GM12891 (cell line): ENCODE data around the gene CNTNAP5.

Experiments
- DNase-seq: peaks from one replicate; pipeline ENCODE4 v3.0.0; 2011; ENCODE audit warnings: low spot score; ENCODE audit not compliant: insufficient read length
- FAIRE-seq: peaks from 2 replicates; lab custom pipeline; 2011; peaks lifted over from hg19 to GRCh38; lab: Jason Lieb, UNC
- PAX5 ChIP-seq: IDR thresholded peaks from 2 replicates; pipeline ENCODE4 v1.6.1; 2011; ENCODE audit warnings: low read length, moderate library complexity, mild to moderate bottlenecking; ENCODE audit not compliant: insufficient read depth, severe bottlenecking
- POLR2A ChIP-seq: IDR thresholded peaks from 2 replicates; pipeline ENCODE4 v1.6.1; 2011; ENCODE audit warnings: low read depth, low read length, control low read depth
- POLR2AphosphoS5 ChIP-seq: IDR thresholded peaks from 2 replicates; pipeline ENCODE4 v1.6.1; 2011; ENCODE audit warnings: low read depth, low read length, control low read depth
- POU2F2 ChIP-seq: IDR thresholded peaks from 2 replicates; pipeline ENCODE4 v1.6.1; 2011; ENCODE audit warnings: low read depth, mild to moderate bottlenecking, control low read depth, low read length, moderate library complexity
- SPI1 ChIP-seq: IDR thresholded peaks from 2 replicates; pipeline ENCODE4 v1.6.1; 2011; ENCODE audit warnings: low read depth, low read length, control low read depth
- TAF1 ChIP-seq: IDR thresholded peaks from 2 replicates; pipeline ENCODE4 v1.6.1; 2011; ENCODE audit warnings: low read depth, low read length, control low read depth

Gene CNTNAP5

DNA sequence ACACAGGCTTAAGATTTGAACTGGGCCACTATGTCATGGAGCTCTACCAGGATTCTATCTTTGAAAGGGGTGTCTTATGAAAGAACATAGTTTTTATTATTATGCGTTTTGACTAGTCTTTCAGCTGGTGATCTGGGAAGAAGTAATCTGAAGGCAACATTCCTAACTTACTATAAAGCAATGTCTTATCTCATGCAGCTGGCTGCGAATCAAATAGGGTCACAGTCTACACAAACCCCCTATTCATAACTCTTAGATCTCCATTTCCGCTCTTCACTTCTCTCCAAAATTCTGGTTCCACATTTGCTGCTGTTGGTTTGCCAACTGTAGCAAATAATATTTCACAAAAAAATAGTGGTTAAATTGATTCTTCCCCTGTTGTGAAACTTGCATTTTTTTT, 813.3 kb downstream of the CNTNAP5 start:
- DNase-seq (no peak), FAIRE-seq (no peak)
- no peak for TF ChIP-seq TAF1
- TF ChIP-seq PAX5: no peak
- TF ChIP-seq POU2F2: no peak
- TF ChIP-seq SPI1: no peak

DNA sequence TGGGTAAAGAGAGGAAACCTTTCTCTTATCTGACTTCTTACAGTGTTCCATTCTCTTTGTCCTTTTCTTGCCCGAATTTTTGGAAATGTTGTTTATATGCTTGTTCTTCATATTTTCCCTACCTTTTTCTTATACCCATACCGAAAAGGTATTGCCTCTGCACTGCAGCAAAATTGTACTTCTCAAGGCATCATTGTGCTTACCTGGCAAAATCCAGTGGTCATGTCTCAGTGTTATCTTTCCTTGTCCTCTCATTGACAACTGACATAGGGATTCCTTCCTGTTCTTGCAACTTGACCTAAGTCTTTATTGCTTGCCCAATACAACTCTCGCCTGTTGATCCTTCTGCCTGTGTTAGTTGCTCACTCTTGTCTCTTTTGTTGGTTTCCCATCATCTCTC, 842.2 kb downstream of the CNTNAP5 start:
- no peak for FAIRE-seq

DNA sequence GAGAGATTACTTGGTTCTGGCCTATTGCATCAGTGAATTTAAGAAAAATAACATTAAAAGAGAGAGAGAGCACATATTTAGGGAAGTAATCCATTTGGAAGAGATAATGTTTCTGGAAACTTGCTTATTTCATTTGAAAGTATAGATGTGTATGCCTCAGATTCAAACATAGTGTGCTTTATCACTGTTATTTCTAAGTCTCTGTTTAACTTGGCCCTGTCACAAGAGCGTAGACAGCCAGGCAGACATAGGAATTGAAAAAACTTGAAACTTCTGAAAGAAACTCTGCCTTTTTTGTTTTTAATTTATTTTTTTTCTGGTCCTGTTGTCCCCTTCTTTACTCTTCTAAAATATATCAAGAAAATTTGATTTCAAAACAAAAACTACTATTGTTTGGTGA, 849.1 kb downstream of the CNTNAP5 start:
- no peak for FAIRE-seq
- DNase-seq: no peak
- TF ChIP-seq POLR2A (no peak), PAX5 (no peak), TAF1 (no peak), POU2F2 (no peak), POLR2AphosphoS5 (no peak), SPI1 (no peak)

More for the DNA sequence above, 842.2 kb downstream of the CNTNAP5 start:
- no peak for DNase-seq
- TF ChIP-seq POU2F2: no peak
- no peak for TF ChIP-seq TAF1
- no peak for TF ChIP-seq SPI1
- no peak for TF ChIP-seq POLR2A
- no peak for TF ChIP-seq POLR2AphosphoS5
- no peak for TF ChIP-seq PAX5

DNA sequence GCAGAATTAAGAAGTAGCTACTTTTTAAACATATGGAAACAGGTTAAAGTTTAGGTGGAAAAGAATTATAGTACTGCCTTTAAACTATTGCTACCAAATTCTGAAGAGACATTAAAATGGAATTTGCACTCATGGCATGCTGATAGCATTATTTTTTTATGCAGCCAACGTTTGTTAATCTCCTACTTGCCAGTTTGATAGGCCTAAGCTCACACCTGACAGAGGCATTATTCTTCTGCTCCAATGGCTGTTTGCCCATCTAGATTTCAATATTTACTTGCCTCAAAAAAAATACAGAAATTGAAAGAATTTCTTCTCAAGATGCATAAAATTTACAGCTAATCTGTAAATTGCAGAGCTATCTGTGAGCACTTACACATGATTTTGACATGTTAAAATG, 849.6 kb downstream of the CNTNAP5 start:
- no peak for DNase-seq
- TF ChIP-seq POLR2AphosphoS5 (no peak), TAF1 (no peak), POU2F2 (no peak), POLR2A (no peak)
- FAIRE-seq: no peak

DNA sequence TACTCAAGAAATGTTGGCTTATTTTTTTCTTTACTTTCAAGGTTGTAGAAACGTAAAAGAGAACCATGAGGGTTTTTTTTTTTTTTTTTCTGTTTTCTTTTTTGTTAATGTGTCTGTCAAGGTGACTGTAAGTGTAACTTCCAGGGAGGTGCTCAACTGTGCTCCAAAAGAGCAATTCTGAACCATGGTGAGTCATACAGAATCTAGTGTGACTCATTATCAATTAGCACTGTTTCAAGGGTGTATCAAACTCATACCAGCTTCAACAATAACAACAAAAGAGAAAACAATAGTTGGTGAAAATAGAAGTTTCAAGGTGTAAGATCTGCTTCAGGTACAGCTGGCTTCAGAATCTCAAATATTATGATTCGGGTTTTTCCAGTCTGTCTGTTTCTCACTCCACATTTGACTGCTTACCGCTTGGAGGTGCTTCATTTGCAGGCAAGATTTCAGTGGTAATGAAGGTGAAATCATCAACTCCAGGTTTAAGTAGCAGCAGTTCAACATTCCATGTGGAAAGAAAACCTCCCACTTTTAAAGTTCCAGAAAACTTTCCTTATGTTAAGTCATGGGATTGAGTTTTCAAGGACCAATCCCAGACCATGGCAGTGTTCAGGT, 850.6 kb downstream of the CNTNAP5 start:
- no peak for FAIRE-seq
- DNase-seq: no peak
- TF ChIP-seq POLR2AphosphoS5 (no peak), POLR2A (no peak), SPI1 (no peak), PAX5 (no peak), TAF1 (no peak), POU2F2 (no peak)

DNA sequence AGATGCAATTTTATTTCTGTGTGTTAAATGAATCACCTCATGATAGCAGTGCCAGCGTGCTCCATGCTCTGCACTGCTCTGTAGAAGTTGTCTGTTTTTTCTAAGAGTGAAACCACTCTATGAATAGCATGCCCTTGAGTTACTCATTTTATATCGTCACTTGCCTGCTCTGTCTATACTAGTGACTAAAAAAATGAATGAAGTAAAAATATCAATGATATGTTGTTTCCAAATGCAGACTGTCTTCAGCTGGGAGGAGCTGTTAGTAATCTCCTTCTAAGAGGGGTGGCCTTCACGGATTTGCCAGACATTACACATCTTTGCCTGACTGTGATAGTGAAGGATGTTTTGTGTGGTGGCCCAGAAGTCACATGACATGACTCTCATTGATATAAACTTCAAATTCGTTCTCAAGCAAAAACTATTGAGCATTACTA, 852.1 kb downstream of the CNTNAP5 start:
- no peak for DNase-seq
- TF ChIP-seq POU2F2 (no peak), TAF1 (no peak), POLR2A (no peak), PAX5 (no peak), SPI1 (no peak)
- FAIRE-seq: no peak

DNA sequence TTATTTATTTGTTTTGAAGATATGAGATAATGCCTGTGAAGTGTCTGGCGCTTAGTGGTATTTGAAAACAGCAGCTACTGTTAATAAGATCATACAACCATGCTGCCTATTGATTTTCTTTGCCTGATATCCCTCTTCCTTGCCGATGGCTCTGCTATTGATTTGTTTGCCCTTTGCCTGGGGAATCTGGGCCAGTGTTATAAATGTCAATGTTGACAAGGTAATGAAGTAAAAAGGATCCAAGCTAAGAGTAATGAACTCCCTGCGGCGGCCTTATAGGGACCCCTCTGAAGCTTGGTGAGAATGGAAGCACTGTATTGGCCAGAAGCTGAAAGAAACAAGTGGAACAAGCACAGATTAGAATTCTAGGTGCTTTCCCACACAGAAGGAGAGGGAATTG, 854.6 kb downstream of the CNTNAP5 start:
- FAIRE-seq (no peak), DNase-seq (no peak)
- TF ChIP-seq POLR2A (no peak), PAX5 (no peak), TAF1 (no peak), POLR2AphosphoS5 (no peak), SPI1 (no peak), POU2F2 (no peak)

DNA sequence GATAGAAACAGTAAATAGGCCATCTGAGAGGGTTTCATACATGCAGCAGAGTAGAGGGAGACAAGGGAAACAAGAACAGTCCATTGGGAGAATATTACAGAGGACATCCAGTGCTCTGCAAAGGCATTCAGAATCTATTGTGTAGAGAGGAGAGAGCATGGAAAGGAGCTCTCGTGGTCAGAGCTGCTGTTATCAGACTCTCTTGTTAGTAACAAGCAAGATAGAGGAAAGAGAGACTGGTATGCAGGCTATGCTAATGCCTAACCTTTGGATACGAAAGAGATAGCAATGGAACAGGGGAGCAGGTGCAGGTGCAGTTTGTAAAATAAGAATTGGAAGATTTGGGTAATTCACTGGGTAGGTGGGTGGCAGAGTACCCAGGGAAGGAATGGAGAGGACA, 855.9 kb downstream of the CNTNAP5 start:
- DNase-seq: no peak
- FAIRE-seq: no peak
- TF ChIP-seq TAF1 (no peak), POLR2AphosphoS5 (no peak)

DNA sequence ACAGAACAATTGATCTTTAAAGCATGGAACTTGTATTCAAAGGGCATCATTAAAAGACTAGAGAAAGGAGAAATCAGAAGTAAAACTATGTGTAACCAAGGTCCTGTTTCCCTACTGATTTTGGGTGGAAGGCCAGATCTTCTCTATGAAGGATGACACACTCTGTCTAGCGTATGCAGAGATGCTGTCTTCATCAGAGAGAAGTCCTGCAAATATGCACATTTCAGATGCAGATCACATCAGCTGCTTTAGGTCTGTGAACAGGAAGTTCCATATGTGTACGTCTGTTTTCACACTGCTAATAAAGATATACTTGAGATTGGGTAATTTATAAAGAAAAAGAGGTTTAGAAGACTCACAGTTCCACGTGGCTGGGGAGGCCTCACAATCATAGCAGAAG, 857.3 kb downstream of the CNTNAP5 start:
- no peak for DNase-seq
- TF ChIP-seq PAX5 (no peak), SPI1 (no peak), TAF1 (no peak), POU2F2 (no peak), POLR2A (no peak), POLR2AphosphoS5 (no peak)
- FAIRE-seq: no peak

DNA sequence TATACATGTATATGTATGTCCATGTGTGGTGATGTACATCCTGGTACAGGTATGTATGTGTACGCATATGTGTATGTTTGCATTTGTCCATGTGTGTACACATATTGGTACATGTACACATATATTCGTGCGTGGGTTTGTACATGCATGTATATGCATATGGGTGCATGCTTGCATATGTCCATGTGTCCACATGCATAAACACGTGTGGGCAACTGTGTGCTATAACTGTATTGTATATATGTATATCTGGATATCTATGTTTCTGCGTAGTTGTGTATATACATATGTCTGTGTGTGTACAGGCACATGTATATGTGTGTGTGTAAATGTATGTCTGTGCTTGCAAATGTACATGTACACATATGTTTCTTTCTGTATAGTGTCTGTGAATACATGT, 858.5 kb downstream of the CNTNAP5 start:
- DNase-seq (no peak), FAIRE-seq (no peak)
- TF ChIP-seq SPI1 (no peak), PAX5 (no peak), POLR2A (no peak), POU2F2 (no peak), POLR2AphosphoS5 (no peak), TAF1 (no peak)

DNA sequence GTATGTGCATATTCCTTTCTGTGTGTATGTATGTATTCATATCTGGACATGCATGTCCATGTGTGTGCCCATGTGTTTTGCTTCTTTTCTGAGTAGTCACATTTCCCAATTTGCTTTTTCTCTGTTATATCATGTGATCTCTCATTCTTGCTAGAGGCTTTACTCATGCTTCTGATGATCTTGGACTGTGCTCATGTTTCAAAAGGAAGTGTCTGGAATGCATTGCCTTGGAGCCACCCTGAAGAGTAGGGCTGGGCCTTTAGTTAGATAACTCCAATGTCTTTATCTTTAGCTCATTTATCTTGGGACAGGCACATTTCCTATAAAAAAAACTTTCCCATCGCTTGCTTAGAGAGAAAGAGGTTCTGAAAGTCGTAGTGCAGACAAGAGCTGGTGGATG, 859.2 kb downstream of the CNTNAP5 start:
- no peak for DNase-seq
- FAIRE-seq: no peak
- TF ChIP-seq POU2F2 (no peak), PAX5 (no peak), SPI1 (no peak), POLR2AphosphoS5 (no peak), TAF1 (no peak), POLR2A (no peak)
